RWPE1 (cell line): ENCODE data around the gene KRTAP16-1.
A peak's percentile ranks its signal among the peaks of the same experiment; 100 is the strongest.

Experiments
- CTCF ChIA-PET: fragments of 350-600 bp; sonication (Branson Sonifier 250); formaldehyde crosslinking; extraction: SDS; loops from one replicate; lab custom pipeline; 2021; lab: Yijun Ruan, JAX
- POLR2A ChIA-PET: fragments of 400-600 bp; formaldehyde crosslinking; extraction: SDS; loops from one replicate; lab custom pipeline; 2020; ENCODE audit warnings: antibody characterized with exemption; ENCODE audit not compliant: low non-redundant PET; lab: Yijun Ruan, JAX
- DNase-seq: peaks from one replicate; pipeline ENCODE4 v3.0.0; 2012; ENCODE audit warnings: low spot score
- H3K27ac ChIP-seq: fragments of 450-650 bp; 2 replicates; pipeline ENCODE4 v1.5.1; 2017
- CTCF ChIP-seq: fragments of 450-650 bp; conservative IDR thresholded peaks from 2 replicates; pipeline ENCODE4 v1.5.1; 2017; ENCODE audit warnings: low read depth, mild to moderate bottlenecking

Gene KRTAP16-1

GRCh38 chr17:41345992-41346391 is 36.9 kb upstream of the KRTAP16-1 start:
- DNase-seq, result no peak
- no peak for TF ChIP-seq CTCF
- H3K27ac ChIP-seq, result no peak overlapping the region
- ChIA-PET POLR2A (no interaction called here), CTCF (interaction anchor here (0.6 kb wide), 1 partner anchor 617 kb away, joined by 3 read pairs; no protein-coding TSS in a partner anchor)

- ChIA-PET CTCF (interaction anchor here (0.7 kb wide), 1 partner anchor 32 kb away, joined by 5 read pairs; no protein-coding TSS in a partner anchor), POLR2A (no interaction called here)
- TF ChIP-seq CTCF, result no peak
- DNase-seq, result no peak
- H3K27ac ChIP-seq, result no peak overlapping the region
Measured at GRCh38 chr17:41343029-41343428, 33.9 kb upstream of the KRTAP16-1 start.

GRCh38 chr17:41340934-41341861 is 32.1 kb upstream of the KRTAP16-1 start:
- POLR2A ChIA-PET, result no interaction called here
- CTCF ChIA-PET, result no interaction called here
- no peak overlapping the region for H3K27ac ChIP-seq
- no peak for TF ChIP-seq CTCF
- DNase-seq, result no peak

GRCh38 chr17:41340494-41340893 is 31.4 kb upstream of the KRTAP16-1 start:
- DNase-seq, result no peak
- ChIA-PET CTCF (no interaction called here), POLR2A (no interaction called here)
- TF ChIP-seq CTCF, result no peak
- no peak overlapping the region for H3K27ac ChIP-seq

GRCh38 chr17:41339571-41340172 is 30.6 kb upstream of the KRTAP16-1 start:
- DNase-seq, result no peak
- no peak overlapping the region for H3K27ac ChIP-seq
- CTCF ChIA-PET, result interaction anchor here (0.6 to 1.3 kb wide), 2 partner anchors 11 to 16 kb away, joined by 3 to 4 read pairs; no protein-coding TSS in a partner anchor
- POLR2A ChIA-PET, result no interaction called here
- no peak for TF ChIP-seq CTCF

GRCh38 chr17:41338961-41339485 is 29.9 kb upstream of the KRTAP16-1 start:
- no peak for TF ChIP-seq CTCF
- no peak overlapping the region for H3K27ac ChIP-seq
- DNase-seq, result peak; percentile 17
- ChIA-PET CTCF (interaction anchor here (0.6 to 1.3 kb wide), 2 partner anchors 10 to 354 kb away, joined by 3 to 4 read pairs; no protein-coding TSS in a partner anchor), POLR2A (no interaction called here)
